A172 (cell line): ENCODE data around the gene GLRX3. TPM values are rescaled to one million over a fixed set of nuclear protein-coding genes. Genes with fewer than 3 reads are reported as not detected.
"Not testable (repeated sequence)": the region's sequence is repeated elsewhere in the genome, so short reads cannot be mapped to it uniquely, and the experiment has no call there.

Experiments
- DNase-seq: peaks from one replicate; pipeline ENCODE4 v3.0.0-alpha.2; 2015; ENCODE audit warnings: low spot score
- total RNA-seq: library from RNA; depleted of rRNA; stranded (reverse); fragments of >200 nt; shearing (Covaris generic); gene quantifications from 2 replicates; pipeline ENCODE4 v1.2.3, GENCODE V29; 2014; rRNA removed

GLRX3 gene
- 158 and 197 TPM in 2 replicates for total RNA-seq

DNA sequence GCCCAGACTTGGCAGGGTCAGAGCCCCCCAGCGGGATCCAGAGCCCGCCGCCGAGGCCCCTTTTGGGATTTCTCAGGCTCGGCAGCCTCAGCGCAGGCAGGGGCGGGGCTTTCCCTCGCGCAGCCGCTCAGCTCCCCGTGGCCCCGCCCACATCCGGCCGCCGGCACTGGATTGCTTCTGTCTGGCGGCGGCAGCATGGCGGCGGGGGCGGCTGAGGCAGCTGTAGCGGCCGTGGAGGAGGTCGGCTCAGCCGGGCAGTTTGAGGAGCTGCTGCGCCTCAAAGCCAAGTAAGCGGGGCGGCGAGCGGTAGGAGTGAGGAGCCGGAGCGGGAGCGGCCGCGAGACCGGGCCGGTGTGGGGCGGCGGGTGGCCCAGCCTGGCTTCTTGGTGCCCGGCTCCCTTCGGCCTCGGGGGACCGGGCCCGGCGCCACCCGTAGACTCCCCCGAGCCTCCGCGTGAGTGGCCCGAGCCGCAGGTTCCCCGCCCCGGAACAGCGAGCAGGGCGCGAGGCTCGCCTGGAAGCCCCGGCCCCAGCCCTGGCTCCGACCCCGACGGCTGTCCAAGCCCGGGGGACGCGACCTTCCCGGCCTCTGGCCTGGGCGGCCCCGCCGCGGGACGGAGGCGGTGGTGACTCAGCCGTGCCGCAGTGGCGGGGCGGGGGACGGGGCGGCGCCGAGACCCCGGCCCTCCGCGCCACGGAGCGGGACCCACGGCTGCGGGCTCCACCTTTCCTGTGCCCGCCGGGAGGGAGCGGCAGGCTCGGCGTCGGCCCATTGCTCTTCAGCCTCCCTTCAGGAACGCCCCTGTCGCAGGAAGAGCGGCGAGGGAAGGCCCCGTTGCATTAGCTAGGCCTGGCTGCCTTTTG, at the start of gene GLRX3:
Gene GLRX3, plus strand, starts transcription at position 166 of the 864 bp plus-strand sequence. Its CDS starts 30 bp downstream, at position 196.
- DNase-seq, result peak; percentile 41

DNA sequence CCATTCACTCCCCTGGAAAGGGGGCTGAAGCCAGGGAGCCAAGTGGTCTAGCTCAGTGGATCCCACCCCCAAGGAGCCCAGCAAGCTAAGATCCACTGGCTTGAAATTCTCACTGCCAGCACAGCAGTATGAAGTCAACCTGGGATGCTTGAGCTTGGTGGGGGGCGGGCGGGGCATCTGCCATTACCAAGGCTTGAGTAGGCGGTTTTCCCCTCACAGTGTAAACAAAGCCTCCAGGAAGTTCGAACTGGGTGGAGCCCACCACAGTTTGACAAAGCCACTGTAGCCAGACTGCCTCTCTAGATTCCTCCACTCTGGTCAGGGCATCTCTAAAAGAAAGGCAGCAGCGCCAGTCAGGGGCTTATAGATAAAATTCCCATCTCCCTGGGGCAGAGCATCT, 45.6 kb upstream of the GLRX3 start:
- not testable (repeated sequence) for DNase-seq

DNA sequence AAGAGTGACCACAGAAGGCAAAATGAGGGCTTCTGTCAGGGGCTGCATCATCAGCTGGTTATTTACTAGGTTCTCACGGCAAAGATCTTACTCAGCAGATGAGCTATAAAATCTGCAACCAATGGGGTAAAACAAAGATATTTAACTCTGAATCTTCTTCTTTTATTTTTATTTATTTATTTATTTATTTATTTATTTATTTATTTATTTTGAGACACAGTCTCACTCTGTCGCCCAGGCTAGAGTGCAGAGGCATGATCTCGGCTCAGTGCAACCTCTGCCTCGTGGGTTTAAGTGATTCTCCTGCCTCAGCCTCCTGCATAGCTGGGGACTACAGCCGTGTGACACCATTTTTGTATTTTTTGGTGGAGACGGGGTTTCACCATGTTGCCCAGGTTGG, 36.8 kb upstream of the GLRX3 start:
- DNase-seq, result no peak

DNA sequence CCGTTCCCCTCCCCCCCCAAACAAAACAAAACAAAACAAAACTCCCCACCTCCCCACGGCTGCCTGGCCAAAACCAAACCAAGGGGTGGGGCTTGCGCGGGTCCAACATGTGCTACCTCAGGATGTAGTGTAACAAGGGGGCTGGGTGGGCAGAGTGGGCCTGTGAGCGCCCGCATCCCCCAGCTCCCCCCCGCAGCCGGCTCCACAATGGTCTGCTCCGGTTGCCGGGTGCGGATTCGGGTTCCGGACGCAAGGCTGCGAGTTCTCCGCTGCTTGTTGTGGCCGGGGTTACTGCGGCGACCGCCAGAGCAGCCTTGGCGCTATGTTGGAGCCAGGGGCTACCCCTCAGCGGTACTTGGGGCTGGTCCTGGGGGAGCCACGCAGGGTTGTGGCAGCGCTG, 30.5 kb upstream of the GLRX3 start:
- DNase-seq, result no peak

- DNase-seq, result not testable (repeated sequence)
Measured at GRCh38 chr10:130108146-130108545, 28.0 kb upstream of the GLRX3 start.

DNA sequence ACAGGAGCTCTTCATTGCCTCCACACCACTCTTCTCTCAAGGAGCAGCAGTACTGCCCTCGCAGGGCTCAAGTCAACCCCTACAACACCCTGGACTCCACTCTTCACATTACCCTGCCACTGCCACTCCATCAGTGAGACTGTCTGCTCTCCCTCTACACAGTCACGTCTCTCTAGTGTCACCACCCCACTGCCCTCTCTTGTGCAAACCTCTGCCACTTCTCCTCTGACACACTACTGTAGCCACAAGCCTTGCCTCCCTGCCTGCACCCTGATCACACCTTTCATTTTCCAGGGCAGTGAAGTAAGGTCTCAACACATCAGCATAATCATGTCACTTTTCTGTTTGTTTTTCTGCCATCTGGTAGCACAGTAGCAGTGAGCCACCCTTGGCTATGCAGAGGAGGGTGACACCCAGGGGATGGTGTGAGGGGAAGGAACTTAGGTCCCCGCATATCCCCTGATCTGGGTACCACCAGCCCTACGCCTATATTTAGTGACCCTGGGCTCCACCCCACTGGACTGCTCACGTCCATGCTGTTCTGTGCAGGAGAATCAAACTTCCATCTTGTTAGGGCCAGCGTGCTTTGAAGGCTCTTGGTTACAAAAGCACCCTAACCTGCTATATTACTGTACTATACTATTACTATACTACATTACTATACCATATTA, 27.1 kb upstream of the GLRX3 start:
- DNase-seq, result no peak

DNA sequence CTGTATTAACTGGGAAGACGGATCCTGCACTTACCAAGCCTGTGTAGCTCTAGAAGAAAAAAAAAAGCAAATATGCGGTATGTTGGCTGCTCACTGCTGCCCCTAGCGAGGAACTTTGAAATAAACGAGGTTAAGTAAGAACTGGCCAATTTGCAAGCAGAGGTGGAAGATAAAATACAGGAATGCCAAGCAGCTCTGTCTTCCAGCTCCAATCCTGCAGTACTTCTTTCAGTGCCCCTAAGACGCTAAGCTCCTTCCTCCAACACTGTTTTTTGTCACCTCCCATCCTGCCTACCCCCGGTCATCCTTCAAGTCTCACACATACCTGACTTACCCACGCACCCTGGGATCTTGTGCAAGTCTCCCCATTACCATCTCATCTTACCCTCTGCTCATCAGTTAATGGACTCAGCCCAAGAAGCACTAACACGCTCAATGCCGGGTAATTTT, 26.4 kb upstream of the GLRX3 start:
- peak; percentile 57 for DNase-seq

DNA sequence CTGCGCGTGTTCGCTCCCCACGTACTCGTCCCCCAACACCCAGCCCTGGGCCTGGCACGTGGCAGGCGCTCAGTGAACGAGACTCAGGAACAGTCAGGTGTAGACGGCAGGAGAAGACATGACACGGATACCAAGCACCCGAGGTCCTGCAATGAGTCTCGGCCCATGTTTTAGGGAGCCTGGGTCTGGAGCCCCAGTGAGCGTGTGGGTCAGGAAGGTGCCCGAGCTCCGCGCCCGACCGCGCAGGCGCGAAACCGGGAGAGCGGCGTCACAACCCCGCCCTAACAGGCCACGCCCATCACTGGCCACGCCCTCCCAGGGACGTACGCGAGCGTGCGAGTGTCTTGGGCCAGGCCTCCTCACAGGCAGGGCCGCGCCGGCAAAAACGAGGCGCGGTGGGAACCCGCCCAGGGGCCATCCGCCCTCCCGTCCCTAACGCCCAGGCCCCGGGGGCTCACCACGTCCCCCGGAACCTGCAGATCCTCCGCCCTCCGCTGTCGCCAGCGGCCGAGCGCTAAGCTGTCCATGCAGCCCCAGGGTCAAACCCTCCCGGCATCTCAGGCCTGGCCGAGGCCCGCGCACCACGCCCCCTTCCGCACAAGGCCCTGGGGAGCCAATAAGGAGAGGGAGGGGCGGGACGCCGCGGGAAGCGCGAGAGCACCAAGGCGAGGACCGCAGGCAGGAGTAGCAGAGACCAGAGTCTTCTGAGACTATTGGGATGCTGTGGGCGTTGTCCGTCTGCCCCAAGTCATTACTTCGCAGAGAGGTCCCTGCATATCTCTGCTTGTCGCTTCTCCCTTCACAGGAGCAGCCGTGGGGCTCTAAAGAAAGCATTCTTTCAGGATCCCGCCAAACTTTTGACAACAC, 25.7 kb upstream of the GLRX3 start, which contains the start of gene C10orf143:
Gene C10orf143, minus strand, starts transcription at position 585 of the 867 bp plus-strand sequence. Its CDS starts 58 bp downstream, at position 527.
- peak; percentile 82 for DNase-seq

DNA sequence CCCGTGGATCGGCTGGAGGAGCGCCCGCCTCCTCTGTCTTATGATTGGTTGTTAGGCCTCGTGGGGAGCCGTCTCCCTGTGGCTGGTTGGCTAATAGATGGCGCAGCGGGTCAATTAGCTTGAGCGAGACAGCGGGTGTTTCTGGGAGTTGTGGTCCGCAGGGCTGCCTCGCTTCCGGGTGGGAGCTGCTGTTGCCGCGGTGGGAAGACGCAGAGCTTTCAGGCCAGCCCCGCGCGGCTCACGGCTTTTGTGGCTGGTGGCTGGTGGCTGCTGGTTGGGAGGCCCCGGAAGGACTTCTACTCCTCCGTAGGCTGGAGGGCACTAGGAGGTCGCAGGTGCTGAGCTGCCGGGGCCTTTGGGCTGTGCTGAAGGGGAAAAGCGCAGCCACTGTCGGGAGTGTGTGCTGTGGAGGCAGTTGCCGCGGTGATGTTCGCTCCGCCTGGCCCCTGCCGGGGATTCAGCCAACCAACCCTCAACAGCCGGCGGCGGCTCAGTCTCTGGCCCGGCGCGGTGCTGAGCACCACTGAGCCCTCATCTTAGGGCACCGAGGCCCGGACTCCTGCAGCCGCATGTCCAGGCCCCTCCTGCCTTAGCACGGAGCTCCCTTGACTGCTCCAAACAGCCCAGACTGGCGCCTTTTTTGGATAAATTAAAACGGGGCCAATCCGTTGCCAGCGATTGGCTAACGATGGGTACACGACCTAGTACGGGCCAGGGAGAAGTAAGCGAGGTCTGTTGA, 24.9 kb upstream of the GLRX3 start:
- DNase-seq, result peak; percentile 86

DNA sequence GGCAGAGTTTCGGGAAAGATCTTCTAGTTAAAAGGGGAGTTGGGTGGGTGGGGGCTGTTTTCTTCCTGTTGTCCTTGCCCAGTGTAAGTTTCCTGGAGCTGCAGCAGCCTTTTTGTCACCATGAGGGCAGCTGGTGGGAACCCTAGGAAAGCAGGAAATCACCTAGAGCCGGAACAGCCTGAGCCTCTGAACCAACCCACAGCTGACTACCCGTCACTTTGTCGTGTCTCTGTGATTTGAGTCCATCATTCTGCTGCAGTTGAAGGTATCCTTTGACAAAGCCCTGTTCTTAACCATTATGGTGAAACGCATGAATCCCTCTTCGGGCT, 24.4 kb upstream of the GLRX3 start:
- DNase-seq, result no peak

GRCh38 chr10:130112821-130113220, 23.4 kb upstream of the GLRX3 start:
- DNase-seq, result no peak

DNA sequence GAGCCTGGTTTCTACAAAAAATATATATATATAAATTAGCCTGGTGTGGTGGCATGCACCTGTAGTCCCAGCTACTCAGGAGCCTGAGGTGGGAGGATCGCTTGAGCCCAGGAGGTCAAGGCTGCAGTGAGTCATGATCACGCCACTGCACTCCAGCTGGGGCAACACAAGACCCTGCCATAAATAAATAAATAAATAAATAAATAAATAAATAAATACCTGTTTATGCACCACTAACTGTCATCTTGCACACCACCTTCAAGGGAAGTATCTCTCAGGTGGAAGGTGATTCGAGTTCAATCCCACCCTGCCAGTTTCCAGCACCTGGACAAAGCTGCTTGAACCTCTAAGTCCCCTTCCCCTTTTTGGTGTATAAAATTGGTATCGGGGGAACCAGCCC, 19.2 kb upstream of the GLRX3 start:
- not testable (repeated sequence) for DNase-seq

GRCh38 chr10:130117535-130117934, 18.7 kb upstream of the GLRX3 start:
- not testable (repeated sequence) for DNase-seq

- no peak for DNase-seq
Measured at GRCh38 chr10:130121486-130122079, 14.6 kb upstream of the GLRX3 start.

DNA sequence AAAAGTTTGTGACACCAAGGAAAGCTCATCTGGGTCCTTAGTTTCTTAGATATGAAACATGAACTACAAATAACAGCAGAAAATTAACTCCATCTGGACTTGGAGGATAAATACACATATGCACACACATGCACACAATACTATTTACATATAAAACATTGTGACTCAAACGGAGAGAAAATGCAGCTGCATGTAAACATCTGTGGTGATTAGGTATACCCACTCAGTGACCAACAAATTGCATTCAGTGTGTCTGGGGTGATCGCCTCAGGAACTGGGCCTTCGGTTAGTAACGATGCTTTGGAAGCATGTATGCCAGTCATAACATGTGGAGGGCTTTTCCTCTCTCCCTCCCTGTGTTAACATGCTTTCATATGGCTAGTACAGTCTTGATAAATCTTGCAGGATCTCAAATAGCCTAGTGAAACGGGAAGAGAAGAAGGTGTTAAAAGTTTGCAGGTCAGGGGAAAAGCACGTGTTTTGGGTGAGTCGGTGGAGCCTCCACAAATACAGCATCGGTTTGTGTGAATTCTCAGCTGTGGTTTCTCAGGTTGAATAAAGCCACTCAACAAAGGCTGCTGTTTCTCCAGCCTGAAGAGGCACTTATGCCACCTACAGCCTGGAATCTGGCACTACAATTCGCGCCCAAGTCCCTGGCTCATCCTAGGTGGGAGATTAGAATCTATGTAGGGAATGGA, 8.7 kb upstream of the GLRX3 start:
- DNase-seq, result peak; percentile 34

- no peak for DNase-seq
Measured at GRCh38 chr10:130128062-130128781, 8.0 kb upstream of the GLRX3 start.

DNA sequence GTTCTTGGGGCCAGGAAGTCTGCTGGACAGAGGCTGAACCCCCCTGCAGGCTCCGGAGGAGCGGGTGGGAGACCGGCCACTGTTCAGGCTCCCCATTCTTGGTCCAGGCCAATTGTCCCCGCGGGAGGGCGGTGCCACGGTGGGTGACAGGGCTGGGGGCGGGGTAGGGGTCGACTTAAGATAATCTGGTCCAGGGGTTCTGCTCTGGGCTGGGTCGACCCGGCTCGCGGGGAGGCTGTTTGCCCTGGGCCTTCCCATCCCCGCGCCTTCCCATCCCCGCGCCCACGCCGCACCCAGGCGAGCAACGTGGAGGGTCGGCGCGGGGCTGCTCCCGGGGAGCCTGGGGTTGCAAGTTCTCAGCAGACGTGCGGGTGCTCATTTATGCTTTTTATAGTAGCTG, 7.3 kb upstream of the GLRX3 start:
- DNase-seq, result no peak

DNA sequence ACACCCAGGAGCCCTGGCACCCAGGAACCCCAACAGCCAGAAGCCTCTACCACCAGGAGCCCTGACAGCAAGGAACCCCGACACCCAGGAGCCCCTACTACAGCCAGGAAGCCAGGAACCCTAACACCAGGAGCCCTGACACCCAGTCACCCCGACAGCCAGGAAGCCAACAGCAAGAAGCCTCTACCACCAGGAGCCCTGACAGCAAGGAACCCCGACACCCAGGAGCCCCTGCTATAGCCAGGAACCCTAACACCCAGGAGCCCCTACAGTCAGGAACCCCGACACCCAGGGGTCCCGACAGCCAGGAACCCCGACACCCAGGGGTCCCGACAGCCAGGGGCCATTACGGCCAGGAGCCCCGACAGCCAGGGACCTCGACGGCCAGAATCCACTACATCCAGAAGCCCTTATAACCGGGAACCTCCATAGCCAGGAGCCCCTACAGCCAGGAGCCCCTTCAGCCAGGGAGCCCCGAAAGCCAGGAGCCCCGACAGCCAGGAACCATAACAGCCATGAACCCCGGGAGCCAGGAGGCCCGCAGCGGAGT, 440 bp upstream of the GLRX3 start:
- DNase-seq, result no peak

DNA sequence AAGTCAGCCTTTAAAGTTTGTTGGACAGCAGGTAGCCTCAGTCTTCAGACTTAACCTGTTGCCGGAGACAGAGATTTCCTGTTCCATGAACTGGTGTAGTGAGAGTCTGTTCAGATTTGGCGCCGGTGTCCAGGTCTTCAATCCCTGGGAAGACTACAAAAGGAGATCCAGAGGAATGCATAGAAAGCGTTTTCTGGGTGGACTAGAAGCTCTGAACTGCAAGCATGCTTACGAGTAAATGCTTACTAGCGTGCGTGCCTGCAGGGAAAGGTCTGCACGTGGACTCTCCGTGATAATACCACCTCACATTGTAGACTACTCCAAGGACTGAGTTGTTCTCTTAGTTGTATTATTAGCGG, 878 bp downstream of the GLRX3 start:
- peak; percentile 0 for DNase-seq
